Glutamatergic neuron (in vitro differentiated cells): Measurements from ENCODE around the gene PPP2R5B. TPM values are rescaled to one million over a fixed set of nuclear protein-coding genes. Genes with fewer than 3 reads are reported as not detected.

Experiments
- DNase-seq: peaks from one replicate; pipeline ENCODE4 v3.0.0; 2022
- H3K27ac Mint-ChIP-seq: one replicate; pipeline ENCODE4 v1.8.0; 2020; ENCODE audit warnings: mild to moderate bottlenecking, mixed read lengths, inconsistent platforms; ENCODE audit not compliant: unreplicated experiment
- H3K27me3 Mint-ChIP-seq: one replicate; pipeline ENCODE4 v1.8.0; 2020; ENCODE audit warnings: mild to moderate bottlenecking, moderate library complexity, mixed read lengths, inconsistent platforms; ENCODE audit not compliant: unreplicated experiment
- H3K36me3 Mint-ChIP-seq: one replicate; pipeline ENCODE4 v1.8.0; 2020; ENCODE audit warnings: mild to moderate bottlenecking, mixed read lengths, inconsistent platforms; ENCODE audit not compliant: unreplicated experiment
- H3K4me1 Mint-ChIP-seq: one replicate; pipeline ENCODE4 v1.8.0; 2020; ENCODE audit warnings: mild to moderate bottlenecking, low read depth, mixed read lengths, inconsistent platforms; ENCODE audit not compliant: unreplicated experiment
- H3K4me3 Mint-ChIP-seq: one replicate; pipeline ENCODE4 v1.8.0; 2020; ENCODE audit warnings: mild to moderate bottlenecking, mixed read lengths, inconsistent platforms; ENCODE audit not compliant: unreplicated experiment
- H3K9me3 Mint-ChIP-seq: one replicate; pipeline ENCODE4 v1.8.0; 2020; ENCODE audit warnings: mild to moderate bottlenecking, moderate library complexity, mixed read lengths, inconsistent platforms; ENCODE audit not compliant: unreplicated experiment
- CTCF ChIP-seq: fragments of 200-600 bp; sonication (generic); IDR thresholded peaks from one replicate; pipeline ENCODE4 v1.5.0; 2021; ENCODE audit not compliant: partially characterized antibody, unreplicated experiment
- total RNA-seq: library from RNA; stranded (reverse); fragmentation: NEBNext Ultra II Directional; extraction: Animal tissue kit (Norgen Biotek cat#: 25700); gene quantifications from one replicate; pipeline ENCODE4 v1.2.1, GENCODE V29; 2021; ENCODE audit not compliant: unreplicated experiment

Gene PPP2R5B
- total RNA-seq, 1 donor from 2014 or later, result 148 TPM

GRCh38 chr11:64960719-64961118 lies 36.2 kb downstream of the PPP2R5B start:
- Mint-ChIP-seq H3K4me1 (no peaks in the 10 kb centered on the region), H3K4me3 (no peak overlapping the region), H3K27me3 (no peaks in the 10 kb centered on the region), H3K36me3 (no peaks in the 10 kb centered on the region), H3K27ac (no peak overlapping the region), H3K9me3 (no peaks in the 10 kb centered on the region)
- no peak for DNase-seq
- TF ChIP-seq CTCF, result no peak

GRCh38 chr11:64963072-64963631 lies 38.7 kb downstream of the PPP2R5B start:
- H3K4me1 Mint-ChIP-seq, result no peaks in the 10 kb centered on the region
- no peak overlapping the region for H3K4me3 Mint-ChIP-seq
- H3K9me3 Mint-ChIP-seq, result no peaks in the 10 kb centered on the region
- TF ChIP-seq CTCF, result no peak
- no peaks in the 10 kb centered on the region for H3K27me3 Mint-ChIP-seq
- no peak for DNase-seq
- no peak overlapping the region for H3K27ac Mint-ChIP-seq
- H3K36me3 Mint-ChIP-seq, result no peaks in the 10 kb centered on the region

GRCh38 chr11:64967375-64967774 lies 42.9 kb downstream of the PPP2R5B start:
- TF ChIP-seq CTCF, result no peak
- no peak for DNase-seq
- peaks cover 5% of the 10 kb centered on the region for H3K4me1 Mint-ChIP-seq
- H3K27ac Mint-ChIP-seq, result no peak overlapping the region
- no peak overlapping the region for H3K4me3 Mint-ChIP-seq
- peaks cover 2% of the 10 kb centered on the region for H3K9me3 Mint-ChIP-seq
- no peaks in the 10 kb centered on the region for H3K36me3 Mint-ChIP-seq
- H3K27me3 Mint-ChIP-seq, result peaks cover 8% of the 10 kb centered on the region

GRCh38 chr11:64969209-64969608 lies 44.7 kb downstream of the PPP2R5B start:
- H3K4me3 Mint-ChIP-seq, result no peak overlapping the region
- peaks cover 8% of the 10 kb centered on the region for H3K27me3 Mint-ChIP-seq
- H3K4me1 Mint-ChIP-seq, result peaks cover 5% of the 10 kb centered on the region
- no peak for TF ChIP-seq CTCF
- DNase-seq, result no peak
- H3K36me3 Mint-ChIP-seq, result no peaks in the 10 kb centered on the region
- H3K27ac Mint-ChIP-seq, result no peak overlapping the region
- peaks cover 2% of the 10 kb centered on the region for H3K9me3 Mint-ChIP-seq

GRCh38 chr11:64970731-64971151 lies 46.3 kb downstream of the PPP2R5B start:
- no peak for DNase-seq
- Mint-ChIP-seq H3K9me3 (peaks cover 2% of the 10 kb centered on the region), H3K27ac (no peak overlapping the region), H3K4me1 (peaks cover 5% of the 10 kb centered on the region), H3K4me3 (no peak overlapping the region), H3K36me3 (no peaks in the 10 kb centered on the region), H3K27me3 (peaks cover 8% of the 10 kb centered on the region)
- TF ChIP-seq CTCF, result no peak
